ENCODE measurements around the gene SAMD14.

- TF ChIP-seq CTCF (conservative IDR thresholded peaks at IDR 0.05; ENCODE audit: low read length) = no peak
- TF ChIP-seq EZH2phosphoT487 (IDR thresholded peaks at IDR 0.05; ENCODE audit: borderline replicate concordance, low read depth, low read length) = no peak
Observed at GRCh38 chr17:50072925-50073324, 57.0 kb downstream of the SAMD14 start.

All from OCI-LY7 (cell line).